Liver (tissue), 9 donors: ENCODE measurements around the gene DEDD2. TPM values are rescaled to one million over a fixed set of nuclear protein-coding genes. Genes with fewer than 3 reads are reported as not detected.

Source experiments
- DNase-seq: peaks from one replicate; pipeline ENCODE4 v3.0.0-alpha.2; 2017; ENCODE audit warnings: low spot score
- H3K27ac ChIP-seq, 2 donors: one replicate each; pipeline ENCODE4 v1.7.0; 2013; ENCODE audit warnings: inconsistent platforms in 2 of 2, low read length in 2 of 2, control low read depth in 1 of 2, low read depth in 1 of 2, mild to moderate bottlenecking in 1 of 2
- H3K27me3 ChIP-seq, 4 donors: one replicate each; pipeline versions ENCODE4 v1.6.1 to v1.7.0; 2013; ENCODE audit warnings: low read length in 3 of 4, inconsistent platforms in 1 of 4, mild to moderate bottlenecking in 1 of 4, moderate library complexity in 1 of 4; ENCODE audit not compliant: control insufficient read depth in 4 of 4, insufficient read depth in 4 of 4
- H3K36me3 ChIP-seq, 4 donors: one replicate each; pipeline versions ENCODE4 v1.6.1 to v1.7.0; 2013; ENCODE audit warnings: low read length in 3 of 4, mild to moderate bottlenecking in 3 of 4, low read depth in 1 of 4, moderate library complexity in 1 of 4; ENCODE audit not compliant: control insufficient read depth in 4 of 4, insufficient read depth in 3 of 4
- H3K4me1 ChIP-seq, 4 donors: one replicate each; pipeline versions ENCODE4 v1.6.1 to v1.7.0; 2013; ENCODE audit warnings: low read length in 3 of 4, mild to moderate bottlenecking in 3 of 4, moderate library complexity in 1 of 4; ENCODE audit not compliant: control insufficient read depth in 4 of 4, insufficient read depth in 4 of 4
- H3K4me3 ChIP-seq, 3 donors: one replicate each; pipeline versions ENCODE4 v1.6.1 to v1.7.0; 2013; ENCODE audit warnings: low read length in 3 of 3, control low read depth in 1 of 3, low read depth in 1 of 3, mild to moderate bottlenecking in 1 of 3
- H3K9ac ChIP-seq, 2 donors: one replicate each; pipeline ENCODE4 v1.7.0; 2013; ENCODE audit warnings: low read length in 2 of 2, mild to moderate bottlenecking in 2 of 2, moderate library complexity in 2 of 2, control low read depth in 1 of 2, low read depth in 1 of 2
- H3K9me3 ChIP-seq, 4 donors: one replicate each; pipeline versions ENCODE4 v1.6.1 to v1.7.0; 2013; ENCODE audit warnings: low read length in 3 of 4; ENCODE audit not compliant: control insufficient read depth in 4 of 4
- ATF3 ChIP-seq: IDR thresholded peaks from 2 replicates; pipeline ENCODE4 v1.6.1; 2016; ENCODE audit warnings: antibody characterized with exemption
- CTCF ChIP-seq: fragments of 150-350 bp; IDR thresholded peaks from 2 replicates; pipeline ENCODE4 v1.5.1; 2017; ENCODE audit warnings: improper control_type of control experiment, low read depth, low read length; ENCODE audit not compliant: missing input control
- EGR1 ChIP-seq, 2 donors: IDR thresholded peaks; 2 replicates each; pipeline ENCODE4 v1.6.1; 2016 to 2018; ENCODE audit warnings: antibody characterized with exemption in 2 of 2, low read depth in 2 of 2
- FOXA1 ChIP-seq: IDR thresholded peaks from 2 replicates; pipeline ENCODE4 v1.6.1; 2016; ENCODE audit warnings: antibody characterized with exemption
- FOXA2 ChIP-seq: IDR thresholded peaks from 2 replicates; pipeline ENCODE4 v1.6.1; 2016; ENCODE audit warnings: antibody characterized with exemption
- GABPA ChIP-seq, 2 donors: IDR thresholded peaks in 1 of 2; conservative IDR thresholded peaks in 1 of 2; 2 replicates each; pipeline ENCODE4 v1.6.1; 2016; ENCODE audit warnings: antibody characterized with exemption in 2 of 2, mild to moderate bottlenecking in 1 of 2, moderate library complexity in 1 of 2
- HNF4A ChIP-seq, 2 donors: conservative IDR thresholded peaks; 2 replicates each; pipeline ENCODE4 v1.6.1; 2016; ENCODE audit warnings: antibody characterized with exemption in 2 of 2, mild to moderate bottlenecking in 2 of 2
- HNF4G ChIP-seq: IDR thresholded peaks from 2 replicates; pipeline ENCODE4 v1.6.1; 2016; ENCODE audit warnings: antibody characterized with exemption
- JUND ChIP-seq, 2 donors: IDR thresholded peaks; 2 replicates each; pipeline ENCODE4 v1.6.1; 2016; ENCODE audit warnings: antibody characterized with exemption in 2 of 2
- MAX ChIP-seq: IDR thresholded peaks from 2 replicates; pipeline ENCODE4 v1.6.1; 2016; ENCODE audit warnings: antibody characterized with exemption
- NR2F2 ChIP-seq: IDR thresholded peaks from 2 replicates; pipeline ENCODE4 v1.6.1; 2016; ENCODE audit warnings: antibody characterized with exemption
- RAD21 ChIP-seq, 2 donors: IDR thresholded peaks; 2 replicates each; pipeline ENCODE4 v1.6.1; 2016; ENCODE audit warnings: antibody characterized with exemption in 2 of 2, mild to moderate bottlenecking in 2 of 2
- REST ChIP-seq: IDR thresholded peaks from 2 replicates; pipeline ENCODE4 v1.6.1; 2016; ENCODE audit warnings: antibody characterized with exemption, mild to moderate bottlenecking
- RXRA ChIP-seq, 2 donors: IDR thresholded peaks; 2 replicates each; pipeline ENCODE4 v1.6.1; 2017 to 2018; ENCODE audit warnings: antibody characterized with exemption in 2 of 2, mild to moderate bottlenecking in 1 of 2
- SP1 ChIP-seq: IDR thresholded peaks from 2 replicates; pipeline ENCODE4 v1.6.1; 2018; ENCODE audit warnings: antibody characterized with exemption, mild to moderate bottlenecking
- TAF1 ChIP-seq: conservative IDR thresholded peaks from 2 replicates; pipeline ENCODE4 v1.6.1; 2016; ENCODE audit warnings: antibody characterized with exemption, mild to moderate bottlenecking
- YY1 ChIP-seq: IDR thresholded peaks from 2 replicates; pipeline ENCODE4 v1.6.1; 2016; ENCODE audit warnings: antibody characterized with exemption, mild to moderate bottlenecking
- ZBTB33 ChIP-seq: IDR thresholded peaks from 2 replicates; pipeline ENCODE4 v1.6.1; 2016; ENCODE audit warnings: antibody characterized with exemption
- WGBS: extraction: QIAGEN DNeasy Blood & Tissue Kit; methylation state at CpG from one replicate; pipeline ENCODE4 v1.1.7; 2013; 5-methylcytosine and 5-hydroxymethylcytosine counted together
- polyA plus RNA-seq, 2 donors: library from polyadenylated mRNA; stranded (reverse) in 1 of 2; unstranded in 1 of 2; fragments of 200-250 nt in 1 of 2; fragments of >200 nt in 1 of 2; fragmentation: Nextera tagmentation in 1 of 2; extraction: Ambion mirVana in 1 of 2; gene quantifications; one replicate each; pipeline versions ENCODE4 v1.2.1 to v1.2.3, GENCODE V29; 2013 to 2015
- total RNA-seq, 2 donors: library from RNA; depleted of rRNA; stranded (reverse); fragments of >200 nt; gene quantifications; one replicate each; pipeline ENCODE4 v1.2.3, GENCODE V29; 2014
- donor health status: healthy.
- donor health status: healthy.
- donor health status: healthy.
- donor health status: healthy.
- donor health status: healthy.

Gene DEDD2
- total and polyA plus RNA-seq, 4 donors, result 9.6 to 47.1 (median 16.4) TPM

- TF ChIP-seq ZBTB33, result no peak
- TF ChIP-seq JUND (IDR thresholded peaks at IDR 0.05), result no peak
- no peak for TF ChIP-seq NR2F2
- no peak for TF ChIP-seq GABPA (IDR thresholded peaks at IDR 0.05 in 1 of 2, conservative IDR thresholded peaks at IDR 0.05 in 1 of 2)
- TF ChIP-seq HNF4A (conservative IDR thresholded peaks at IDR 0.05), result no peak
- TF ChIP-seq HNF4G, result no peak
- no peak for TF ChIP-seq EGR1 (IDR thresholded peaks at IDR 0.05; ENCODE audit: low read depth in 2 of 2)
- TF ChIP-seq RXRA (IDR thresholded peaks at IDR 0.05), result no peak
- no peak for TF ChIP-seq FOXA1
- no peak for TF ChIP-seq RAD21 (IDR thresholded peaks at IDR 0.05)
These were observed 7.7 kb upstream of the DEDD2 start (continued) for GRCh38 chr19:42224940-42225717.

GRCh38 chr19:42220751-42221097 lies 3.2 kb upstream of the DEDD2 start:
- WGBS, result 2% methylated on average over 6 of the region's 6 CpGs
- H3K9me3 ChIP-seq, result no peaks in the 10 kb centered on the region
- H3K4me1 ChIP-seq, result peaks cover 16 to 30% (median 25%) of the 10 kb centered on the region in 4 donors
- no peak for DNase-seq
- peaks cover 0 to 16% (median 6%) of the 10 kb centered on the region in 4 donors for H3K36me3 ChIP-seq
- TF ChIP-seq RAD21 (IDR thresholded peaks at IDR 0.05), result no peak
- no peak for TF ChIP-seq FOXA1
- no peak for TF ChIP-seq MAX
- no peak for TF ChIP-seq CTCF
- TF ChIP-seq YY1, result no peak
- TF ChIP-seq FOXA2, result no peak
- no peak for TF ChIP-seq NR2F2
- no peak for TF ChIP-seq HNF4A (conservative IDR thresholded peaks at IDR 0.05)
- no peak for TF ChIP-seq ATF3
- no peak for TF ChIP-seq HNF4G
- no peak for TF ChIP-seq ZBTB33
- TF ChIP-seq RXRA (IDR thresholded peaks at IDR 0.05), result no peak
- no peak for TF ChIP-seq REST
- TF ChIP-seq SP1, result no peak
- no peak for TF ChIP-seq TAF1
- H3K4me3 ChIP-seq, result peak overlapping the region; percentile 51 to 98 (median 72)
- peak overlapping the region; percentile 10 to 40 for H3K9ac ChIP-seq
- H3K27ac ChIP-seq, result no peak overlapping the region
- no peaks in the 10 kb centered on the region for H3K27me3 ChIP-seq
